NCI-H510A (cell line): ENCODE measurements around the gene SH3RF3.

ENCODE experiments used
- DNase-seq: peaks from one replicate; lab custom pipeline; 2025; lab: John Stamatoyannopoulos, UW

Gene SH3RF3

GRCh38 chr2:109184368-109184767 is 55.4 kb downstream of the SH3RF3 start:
- DNase-seq = no peak

DNA sequence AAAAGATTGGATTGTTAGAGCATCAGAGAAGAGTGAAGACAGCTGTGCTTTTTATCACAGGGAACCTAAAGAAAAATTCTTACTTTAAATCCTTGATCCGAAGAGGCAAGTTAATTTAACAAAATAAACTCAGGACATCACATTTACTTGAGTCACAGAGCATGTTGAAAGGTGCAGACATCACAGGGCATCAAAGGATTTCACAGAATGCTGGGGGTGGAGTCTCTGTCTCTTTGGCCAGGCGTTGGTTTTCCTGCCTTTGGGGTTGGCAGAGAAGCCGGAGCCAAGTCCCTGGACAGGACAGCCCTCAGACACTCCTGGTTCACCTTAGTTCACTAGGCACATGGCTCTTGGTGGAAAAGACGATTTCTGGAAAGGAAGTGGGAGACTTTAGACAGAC is 56.3 kb downstream of the SH3RF3 start:
- no peak for DNase-seq

DNA sequence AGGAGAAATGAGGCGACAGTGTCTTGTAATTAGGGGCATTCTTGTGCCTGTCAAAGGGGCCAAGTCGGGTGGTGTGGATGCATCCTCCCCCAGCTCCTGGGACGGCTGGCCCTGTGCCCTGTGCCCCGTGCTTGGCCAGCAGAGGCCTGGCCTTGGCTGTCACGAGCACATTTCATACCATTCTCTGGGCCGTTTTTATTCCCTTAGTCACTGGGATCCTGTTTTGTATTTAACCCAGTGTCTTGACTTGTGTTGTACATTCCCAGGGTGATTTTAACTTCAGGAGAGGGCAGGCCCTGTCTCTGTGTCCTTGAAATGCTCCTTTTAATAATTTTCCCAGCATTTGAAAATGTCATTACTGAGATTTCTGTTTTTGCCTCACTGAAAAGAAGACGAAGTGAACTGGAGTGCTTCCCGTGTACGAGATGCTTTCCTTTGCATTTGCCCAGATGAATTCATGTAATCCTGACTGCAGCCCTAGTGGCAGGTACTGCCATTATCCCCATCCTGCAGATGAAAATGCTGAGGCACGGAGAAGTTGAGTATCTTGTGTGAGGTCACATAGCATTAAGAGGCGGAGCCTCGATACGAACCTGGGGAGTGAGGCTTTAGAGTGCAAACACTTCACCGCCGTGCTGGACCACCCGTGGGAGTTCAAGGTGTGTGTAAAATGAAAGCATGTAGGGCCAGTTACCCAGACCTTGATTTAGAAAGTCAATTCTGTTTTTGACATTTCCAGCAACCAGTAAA is 57.0 kb downstream of the SH3RF3 start:
- no peak for DNase-seq

DNA sequence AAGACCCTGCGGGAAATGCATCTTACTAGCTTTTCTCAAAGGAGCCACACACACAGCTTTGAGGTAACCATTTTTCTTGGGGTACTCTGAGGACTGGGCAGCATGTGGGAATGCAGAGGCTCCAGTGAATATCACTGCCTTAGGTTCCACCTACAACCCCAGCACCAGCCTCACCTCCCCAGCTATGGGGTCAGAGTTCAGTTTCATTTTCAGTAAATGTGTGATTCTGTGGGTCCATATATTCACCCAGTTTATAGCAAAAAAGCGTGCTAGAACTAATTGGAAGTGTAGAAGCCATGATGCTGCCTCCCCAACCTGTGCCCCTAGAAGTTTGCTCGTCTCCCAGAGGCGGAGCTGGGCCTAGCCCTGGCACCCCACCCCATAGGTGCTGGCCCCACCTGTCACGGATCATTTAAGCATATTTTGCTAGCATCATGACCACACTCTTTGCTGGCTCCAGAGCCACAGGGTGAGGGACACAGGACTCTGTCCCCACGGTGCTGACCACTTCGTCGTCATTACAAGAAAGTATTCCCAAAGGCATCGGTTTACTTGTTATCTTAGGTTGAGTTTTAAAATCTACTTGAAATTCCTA is 57.7 kb downstream of the SH3RF3 start:
- DNase-seq = no peak

GRCh38 chr2:109187711-109188495 is 58.9 kb downstream of the SH3RF3 start:
- DNase-seq = no peak

DNA sequence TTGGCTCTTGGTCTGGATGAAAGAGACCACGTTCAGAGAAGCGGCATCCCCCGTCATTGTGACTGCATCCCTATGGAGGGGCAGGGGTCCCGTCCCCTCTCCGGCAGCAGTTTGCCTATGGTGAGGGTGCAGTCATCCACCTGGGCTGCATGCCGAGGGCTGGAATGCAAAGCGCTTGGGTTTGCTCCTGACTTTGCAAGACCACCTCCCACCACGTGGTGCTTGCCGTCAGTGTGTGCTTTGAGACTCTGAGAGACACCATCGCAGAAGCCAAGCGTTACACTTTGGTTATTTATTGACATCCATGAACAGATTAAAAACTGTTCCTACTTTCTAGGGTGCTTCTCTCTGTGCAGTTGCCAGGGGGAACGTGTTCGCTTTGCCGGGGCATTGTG is 59.5 kb downstream of the SH3RF3 start:
- DNase-seq = no peak

DNA sequence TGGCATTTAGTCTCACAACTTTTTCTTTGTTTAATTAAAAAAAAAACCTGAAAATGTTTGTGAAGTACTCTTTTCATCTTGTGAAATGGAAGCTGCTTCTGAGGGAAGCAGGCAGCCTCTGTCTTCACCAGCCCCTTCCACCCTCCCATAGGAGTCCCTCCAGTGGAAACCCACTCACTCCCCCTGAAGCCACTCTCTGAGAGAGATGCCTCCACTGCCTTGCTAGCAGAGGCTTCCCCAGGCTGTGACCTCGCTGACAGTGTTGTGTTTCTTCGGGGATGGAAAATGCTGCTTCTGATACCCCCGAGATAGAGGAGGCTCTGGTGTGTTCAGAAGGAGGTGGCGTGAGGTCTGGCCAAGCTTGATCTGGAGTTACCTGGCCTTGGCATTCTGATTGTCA is 59.9 kb downstream of the SH3RF3 start:
- no peak for DNase-seq

- DNase-seq = no peak
Observed at GRCh38 chr2:109189751-109190150, 60.7 kb downstream of the SH3RF3 start.

- no peak for DNase-seq
Observed at GRCh38 chr2:109193807-109194619, 65.0 kb downstream of the SH3RF3 start.

GRCh38 chr2:109194620-109194937 is 65.6 kb downstream of the SH3RF3 start:
- DNase-seq = no peak

DNA sequence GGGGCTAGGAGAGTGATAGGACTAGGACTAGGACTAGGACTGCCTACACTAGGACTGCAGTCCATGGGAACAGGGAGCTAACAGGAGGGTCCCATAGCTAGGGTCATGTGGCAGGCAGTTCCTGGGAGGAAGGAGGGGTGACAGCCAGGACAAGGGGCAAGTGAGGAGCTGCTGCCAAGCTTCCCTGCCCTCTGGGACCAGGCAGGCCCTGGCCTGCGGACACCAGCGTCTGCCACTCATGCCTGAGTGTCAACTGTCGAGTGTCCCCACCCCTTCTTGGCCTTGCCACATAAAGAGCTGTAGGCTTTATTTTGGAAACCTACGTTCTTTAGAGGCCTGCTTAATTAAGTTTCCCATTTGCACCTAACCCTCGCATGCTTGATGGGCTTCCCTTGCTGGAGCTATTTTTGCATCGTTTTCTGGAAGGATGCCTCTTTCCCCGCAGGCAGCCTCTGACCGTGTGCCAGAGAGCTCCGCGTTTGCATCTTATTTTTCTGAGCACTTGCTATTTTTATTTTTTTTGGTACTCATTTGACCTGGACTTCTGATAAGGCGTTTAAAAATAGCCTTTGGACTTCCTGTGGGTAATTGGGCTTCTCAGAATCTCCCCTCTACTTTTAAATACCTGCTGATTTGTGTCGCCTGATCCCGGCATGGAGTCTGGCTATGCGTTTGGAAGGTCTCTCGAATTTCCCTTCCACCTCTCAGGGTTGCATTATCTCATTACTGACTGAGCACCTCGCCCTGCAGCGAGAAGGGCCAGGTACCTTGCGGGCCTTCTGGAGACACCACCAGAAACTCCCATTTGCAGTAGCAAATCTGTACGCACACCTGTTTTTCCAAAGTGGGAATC is 66.4 kb downstream of the SH3RF3 start:
- no peak for DNase-seq

GRCh38 chr2:109196081-109196875 is 67.3 kb downstream of the SH3RF3 start:
- DNase-seq = no peak

- DNase-seq = no peak
Observed at GRCh38 chr2:109197491-109198418, 68.8 kb downstream of the SH3RF3 start.

DNA sequence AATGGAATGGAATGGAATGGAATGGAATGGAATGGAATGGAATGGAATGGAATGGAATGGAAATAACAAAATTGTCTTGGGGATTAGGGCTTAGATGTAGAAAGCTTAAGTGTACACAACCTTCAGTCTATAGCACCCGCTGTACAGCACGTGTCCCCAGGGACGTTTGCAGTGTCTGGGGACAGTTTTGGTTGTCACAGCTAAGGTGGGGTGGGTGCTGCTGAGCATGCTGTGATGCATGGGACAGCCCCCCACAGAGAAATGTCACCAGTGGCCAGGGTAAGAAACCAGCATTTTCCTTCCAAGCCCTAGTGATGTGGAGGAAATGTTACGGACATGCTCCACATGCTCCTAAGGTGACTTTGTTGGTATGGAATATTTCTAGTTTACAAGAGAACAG is 70.8 kb downstream of the SH3RF3 start:
- no peak for DNase-seq

GRCh38 chr2:109200616-109201464 is 71.8 kb downstream of the SH3RF3 start:
- no peak for DNase-seq

DNA sequence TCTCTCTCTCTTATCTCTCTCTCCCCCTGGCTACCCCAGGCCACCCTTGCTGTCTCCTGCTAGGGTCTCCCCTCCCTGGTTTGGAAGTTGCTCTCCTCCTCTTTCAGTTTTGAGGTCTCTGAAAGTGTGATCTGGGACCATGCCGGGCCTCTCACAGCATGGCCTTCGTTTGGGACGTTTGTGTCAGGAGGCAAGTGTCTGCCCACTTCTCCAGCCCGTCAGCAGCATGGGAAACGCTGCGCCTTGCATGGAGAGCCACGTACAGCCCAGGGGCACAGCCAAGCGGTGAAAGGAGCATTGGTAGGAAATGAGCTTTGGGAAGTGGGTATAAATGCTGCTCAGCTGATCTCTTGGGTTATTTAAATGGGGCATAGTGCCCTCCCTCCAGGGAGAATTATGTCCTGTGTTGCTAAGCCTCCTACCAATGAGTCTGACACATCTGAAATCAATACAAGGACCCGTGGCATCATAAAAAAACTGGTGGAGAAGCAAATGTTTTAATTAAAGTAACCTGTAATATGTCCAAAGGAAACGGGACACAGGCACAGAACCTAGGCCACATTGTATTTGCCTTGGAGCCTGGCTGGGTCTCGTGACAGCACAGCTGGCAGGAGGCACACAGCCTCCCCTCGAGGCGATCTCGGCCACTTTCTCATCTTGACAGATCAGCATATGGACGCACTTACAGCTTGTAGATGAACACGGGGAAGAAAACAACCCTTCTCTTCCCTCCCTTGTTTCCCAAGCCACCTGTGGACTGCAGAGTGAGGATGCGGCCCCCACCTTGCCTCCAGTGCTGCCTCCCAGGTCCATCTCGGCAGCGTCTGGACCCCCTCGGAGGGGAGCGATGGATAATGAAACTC is 72.7 kb downstream of the SH3RF3 start:
- no peak for DNase-seq

GRCh38 chr2:109202486-109202885 is 73.5 kb downstream of the SH3RF3 start:
- no peak for DNase-seq
